Stimulated activated effector memory CD8-positive, alpha-beta T cell treated with anti-CD3 and anti-CD28 coated beads, Interleukin-12 subunit alpha, Interleukin-12 subunit beta, amount 100 ng/mL, for 72 hours (primary cell): Measurements from ENCODE around the gene RPP40.
A peak's percentile ranks its signal among the peaks of the same experiment; 100 is the strongest.
"Not testable (repeated sequence)": the region's sequence is repeated elsewhere in the genome, so short reads cannot be mapped to it uniquely, and the experiment has no call there.

Experiments used
- ATAC-seq: fragments of 150-1000 bp; cut with Tn5 transposase; 2 replicates; pipeline ENCODE4 v1.10.0; 2021
- DNase-seq, 2 donors: peaks; one replicate each; pipeline ENCODE4 v3.0.0; 2021 to 2022; ENCODE audit warnings: low spot score in 2 of 2
- H3K27ac Mint-ChIP-seq: one replicate; pipeline ENCODE4 v1.8.0; 2022; ENCODE audit warnings: mild to moderate bottlenecking, mixed read lengths
- H3K36me3 Mint-ChIP-seq: one replicate; pipeline ENCODE4 v1.8.0; 2022; ENCODE audit warnings: mild to moderate bottlenecking, mixed read lengths
- H3K4me1 Mint-ChIP-seq: one replicate; pipeline ENCODE4 v1.8.0; 2022; ENCODE audit warnings: mixed read lengths
- H3K4me3 Mint-ChIP-seq: one replicate; pipeline ENCODE4 v1.8.0; 2022; ENCODE audit warnings: mild to moderate bottlenecking, mixed read lengths
- H3K9me3 Mint-ChIP-seq: one replicate; pipeline ENCODE4 v1.8.0; 2022; ENCODE audit warnings: mixed read lengths

RPP40 gene

GRCh38 chr6:5029609-5030008 is 25.8 kb upstream of the RPP40 start:
- DNase-seq (no peak), ATAC-seq (no peak)
- H3K27ac Mint-ChIP-seq, result no peak overlapping the region
- H3K4me3 Mint-ChIP-seq, result no peak overlapping the region
- no peaks in the 10 kb centered on the region for H3K9me3 Mint-ChIP-seq
- H3K36me3 Mint-ChIP-seq, result no peaks in the 10 kb centered on the region
- H3K4me1 Mint-ChIP-seq, result peaks cover 15% of the 10 kb centered on the region

- H3K27ac Mint-ChIP-seq, result no peak overlapping the region
- no peak for DNase-seq
- H3K9me3 Mint-ChIP-seq, result no peaks in the 10 kb centered on the region
- H3K4me1 Mint-ChIP-seq, result peaks cover 15% of the 10 kb centered on the region
- no peak overlapping the region for H3K4me3 Mint-ChIP-seq
- ATAC-seq, result no peak
- no peaks in the 10 kb centered on the region for H3K36me3 Mint-ChIP-seq
Measured at GRCh38 chr6:5028921-5029320, 25.1 kb upstream of the RPP40 start.

GRCh38 chr6:5028301-5028700 is 24.5 kb upstream of the RPP40 start:
- Mint-ChIP-seq H3K9me3 (no peaks in the 10 kb centered on the region), H3K27ac (no peak overlapping the region), H3K4me3 (no peak overlapping the region), H3K4me1 (peaks cover 15% of the 10 kb centered on the region), H3K36me3 (no peaks in the 10 kb centered on the region)
- ATAC-seq (no peak), DNase-seq (no peak)

GRCh38 chr6:5025911-5026819 is 22.3 kb upstream of the RPP40 start:
- Mint-ChIP-seq H3K4me3 (peak overlapping the region; percentile 38), H3K4me1 (peaks cover 15% of the 10 kb centered on the region), H3K36me3 (no peaks in the 10 kb centered on the region), H3K9me3 (no peaks in the 10 kb centered on the region), H3K27ac (no peak overlapping the region)
- ATAC-seq, result no peak
- DNase-seq, result no peak

- no peak overlapping the region for H3K27ac Mint-ChIP-seq
- H3K4me3 Mint-ChIP-seq, result no peak overlapping the region
- no peaks in the 10 kb centered on the region for H3K36me3 Mint-ChIP-seq
Measured at GRCh38 chr6:5023923-5024322, 20.1 kb upstream of the RPP40 start.

GRCh38 chr6:5020142-5020541 is 16.3 kb upstream of the RPP40 start:
- Mint-ChIP-seq H3K9me3 (peaks cover 2% of the 10 kb centered on the region), H3K36me3 (no peaks in the 10 kb centered on the region), H3K27ac (no peak overlapping the region), H3K4me1 (no peaks in the 10 kb centered on the region), H3K4me3 (no peak overlapping the region)
- no peak for DNase-seq
- ATAC-seq, result no peak

More at GRCh38 chr6:5023923-5024322, 20.1 kb upstream of the RPP40 start:
- DNase-seq (no peak), ATAC-seq (no peak)
- H3K4me1 Mint-ChIP-seq, result peaks cover 7% of the 10 kb centered on the region
- no peaks in the 10 kb centered on the region for H3K9me3 Mint-ChIP-seq

- no peak overlapping the region for H3K4me3 Mint-ChIP-seq
- no peak overlapping the region for H3K27ac Mint-ChIP-seq
- peaks cover 2% of the 10 kb centered on the region for H3K9me3 Mint-ChIP-seq
- H3K4me1 Mint-ChIP-seq, result no peaks in the 10 kb centered on the region
- DNase-seq (no peak), ATAC-seq (no peak)
- no peaks in the 10 kb centered on the region for H3K36me3 Mint-ChIP-seq
Measured at GRCh38 chr6:5014072-5014561, 10.3 kb upstream of the RPP40 start.

GRCh38 chr6:5012519-5012918 is 8.7 kb upstream of the RPP40 start:
- H3K27ac Mint-ChIP-seq, result no peak overlapping the region
- H3K9me3 Mint-ChIP-seq, result peaks cover 2% of the 10 kb centered on the region
- DNase-seq (no peak), ATAC-seq (no peak)
- H3K36me3 Mint-ChIP-seq, result no peaks in the 10 kb centered on the region
- no peak overlapping the region for H3K4me3 Mint-ChIP-seq
- H3K4me1 Mint-ChIP-seq, result no peaks in the 10 kb centered on the region

- H3K9me3 Mint-ChIP-seq, result no peaks in the 10 kb centered on the region
- DNase-seq, result no peak
- H3K4me3 Mint-ChIP-seq, result no peak overlapping the region
- no peaks in the 10 kb centered on the region for H3K4me1 Mint-ChIP-seq
- H3K27ac Mint-ChIP-seq, result no peak overlapping the region
- H3K36me3 Mint-ChIP-seq, result no peaks in the 10 kb centered on the region
- no peak for ATAC-seq
Measured at GRCh38 chr6:5011346-5011745, 7.5 kb upstream of the RPP40 start.

GRCh38 chr6:5007531-5007930 is 3.7 kb upstream of the RPP40 start:
- Mint-ChIP-seq H3K36me3 (no peaks in the 10 kb centered on the region), H3K9me3 (no peaks in the 10 kb centered on the region), H3K27ac (no peak overlapping the region), H3K4me3 (no peak overlapping the region), H3K4me1 (peaks cover 5% of the 10 kb centered on the region)
- DNase-seq, result no peak
- no peak for ATAC-seq

GRCh38 chr6:5006222-5006621 is 2.4 kb upstream of the RPP40 start:
- H3K9me3 Mint-ChIP-seq, result no peaks in the 10 kb centered on the region
- peaks cover 5% of the 10 kb centered on the region for H3K4me1 Mint-ChIP-seq
- H3K36me3 Mint-ChIP-seq, result no peaks in the 10 kb centered on the region
- ATAC-seq (no peak), DNase-seq (no peak)
- H3K4me3 Mint-ChIP-seq, result no peak overlapping the region
- H3K27ac Mint-ChIP-seq, result no peak overlapping the region

- H3K36me3 Mint-ChIP-seq, H3K27ac Mint-ChIP-seq, DNase-seq, ATAC-seq, H3K4me1 Mint-ChIP-seq, H3K9me3 Mint-ChIP-seq: not testable (repeated sequence)
- peak overlapping the region; percentile 83 for H3K4me3 Mint-ChIP-seq
Measured at GRCh38 chr6:5005038-5005433, 1.2 kb upstream of the RPP40 start.

GRCh38 chr6:5004373-5005037 is 668 bp upstream of the RPP40 start:
- H3K27ac Mint-ChIP-seq, result peak overlapping the region; percentile 95
- peaks cover 5% of the 10 kb centered on the region for H3K4me1 Mint-ChIP-seq
- no peaks in the 10 kb centered on the region for H3K9me3 Mint-ChIP-seq
- ATAC-seq (no peak), DNase-seq (no peak)
- H3K36me3 Mint-ChIP-seq, result peaks cover 10% of the 10 kb centered on the region
- H3K4me3 Mint-ChIP-seq, result peak overlapping the region; percentile 83

- Mint-ChIP-seq H3K4me1 (peaks cover 5% of the 10 kb centered on the region), H3K9me3 (no peaks in the 10 kb centered on the region), H3K36me3 (peaks cover 54% of the 10 kb centered on the region), H3K27ac (no peak overlapping the region), H3K4me3 (no peak overlapping the region)
- ATAC-seq (no peak), DNase-seq (no peak)
Measured at GRCh38 chr6:4999586-4999985, 4.3 kb downstream of the RPP40 start.

- no peak overlapping the region for H3K4me3 Mint-ChIP-seq
- no peak for ATAC-seq
- DNase-seq, result no peak
- H3K9me3 Mint-ChIP-seq, result no peaks in the 10 kb centered on the region
- H3K4me1 Mint-ChIP-seq, result no peaks in the 10 kb centered on the region
- no peak overlapping the region for H3K27ac Mint-ChIP-seq
- peaks cover 55% of the 10 kb centered on the region for H3K36me3 Mint-ChIP-seq
Measured at GRCh38 chr6:4997862-4998261, 6.0 kb downstream of the RPP40 start.

GRCh38 chr6:4994741-4995140 is 9.1 kb downstream of the RPP40 start:
- no peak for DNase-seq
- H3K4me1 Mint-ChIP-seq, result no peaks in the 10 kb centered on the region
- H3K27ac Mint-ChIP-seq, result no peak overlapping the region
- no peak overlapping the region for H3K4me3 Mint-ChIP-seq
- peaks cover 48% of the 10 kb centered on the region for H3K36me3 Mint-ChIP-seq
- ATAC-seq, result no peak
- no peaks in the 10 kb centered on the region for H3K9me3 Mint-ChIP-seq
